Fibroblast of villous mesenchyme (primary cell): ENCODE results near the gene COPS9. TPM values are rescaled to one million over a fixed set of nuclear protein-coding genes. Genes with fewer than 3 reads are reported as not detected.

Experiments
- DNase-seq: peaks from one replicate; pipeline ENCODE4 v3.0.0-alpha.2; 2010; ENCODE audit warnings: low read depth
- H3K4me3 ChIP-seq: 2 replicates; pipeline ENCODE4 v1.5.1; 2011; ENCODE audit warnings: low read depth, mild to moderate bottlenecking, low read length
- CTCF ChIP-seq: IDR thresholded peaks from 2 replicates; pipeline ENCODE4 v1.5.1; 2012; ENCODE audit warnings: low read depth, mild to moderate bottlenecking, low read length; ENCODE audit not compliant: insufficient read depth
- total RNA-seq: library from RNA; depleted of rRNA; stranded (reverse); fragments of >200 nt; gene quantifications from 2 replicates; pipeline ENCODE4 v1.2.3, GENCODE V29; 2012

COPS9 gene
- total RNA-seq, 1 donor = 102 TPM

DNA sequence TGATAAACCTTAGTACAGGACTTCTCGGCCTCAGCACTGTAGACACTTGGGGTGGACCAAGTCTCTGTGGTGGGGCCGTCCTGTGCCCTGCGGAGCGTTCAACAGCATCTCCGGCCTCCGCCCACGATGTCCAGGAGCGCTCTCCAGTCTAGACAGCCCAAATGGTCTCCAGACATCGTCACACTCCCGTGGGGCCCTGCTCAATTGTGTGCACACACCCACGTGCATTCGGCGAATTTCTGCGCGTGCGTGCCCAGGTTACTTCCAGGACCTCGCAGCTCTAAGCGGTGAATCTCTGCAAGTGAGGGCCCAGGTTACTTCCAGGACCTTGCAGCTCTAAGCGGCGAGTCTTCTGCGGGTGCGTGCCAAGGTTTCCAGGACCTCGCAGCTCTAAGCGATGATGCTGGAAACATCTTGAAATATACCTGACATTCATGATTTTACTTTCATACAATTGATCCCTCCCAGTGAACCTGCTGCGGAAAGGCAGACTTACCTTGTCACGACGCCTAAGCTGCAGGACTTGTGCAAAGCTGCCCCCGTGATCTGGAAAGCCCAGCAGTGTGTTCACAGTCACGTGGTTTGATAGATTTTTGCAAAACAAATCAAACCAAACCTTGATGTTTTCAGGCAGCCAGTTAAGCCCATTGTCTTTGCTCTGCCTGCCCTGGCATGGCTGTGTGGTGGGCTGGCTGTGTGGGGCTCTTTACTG lies 20.5 kb upstream of the COPS9 start:
- no peak for TF ChIP-seq CTCF
- no peak for DNase-seq
- H3K4me3 ChIP-seq = no peak overlapping the region

GRCh38 chr2:240155745-240156390 lies 19.8 kb upstream of the COPS9 start:
- DNase-seq = no peak
- no peak for TF ChIP-seq CTCF
- no peak overlapping the region for H3K4me3 ChIP-seq

DNA sequence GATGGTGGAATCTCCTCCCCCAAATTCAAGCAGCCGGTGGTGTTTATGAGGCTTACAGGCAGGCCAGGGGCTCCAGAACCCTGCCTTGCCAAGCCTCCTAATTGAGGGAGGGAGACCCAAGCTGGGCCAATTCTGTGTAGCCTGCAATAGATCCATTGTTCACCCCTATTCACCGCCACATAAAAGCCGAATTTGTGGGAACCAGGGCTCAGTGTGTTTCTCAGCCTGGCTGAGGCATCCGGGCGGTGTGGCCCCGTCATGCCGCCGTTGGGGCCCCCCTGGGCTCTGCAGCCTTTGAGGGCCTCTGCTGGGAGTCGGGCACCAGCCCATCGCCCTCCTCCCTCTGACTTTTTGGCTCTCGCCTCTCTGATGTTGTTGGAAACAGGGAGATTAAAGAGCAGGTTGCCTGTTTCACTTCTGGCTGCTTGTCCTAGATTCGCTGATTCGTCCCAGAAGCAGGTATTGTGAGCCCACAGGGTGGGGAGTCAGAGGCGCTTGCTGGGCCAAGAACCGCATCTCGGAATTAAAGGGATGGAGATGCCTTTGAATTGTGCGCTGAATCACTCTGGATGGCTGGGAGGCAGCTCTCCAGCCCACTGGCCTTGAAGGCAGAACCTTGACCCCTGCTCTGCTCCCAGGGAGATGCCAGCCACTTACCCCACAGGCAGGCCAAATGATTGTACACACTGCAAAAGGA lies 19.1 kb upstream of the COPS9 start:
- no peak overlapping the region for H3K4me3 ChIP-seq
- DNase-seq = no peak
- no peak for TF ChIP-seq CTCF

GRCh38 chr2:240154606-240155005 lies 18.5 kb upstream of the COPS9 start:
- no peak overlapping the region for H3K4me3 ChIP-seq
- TF ChIP-seq CTCF = no peak
- DNase-seq = no peak

DNA sequence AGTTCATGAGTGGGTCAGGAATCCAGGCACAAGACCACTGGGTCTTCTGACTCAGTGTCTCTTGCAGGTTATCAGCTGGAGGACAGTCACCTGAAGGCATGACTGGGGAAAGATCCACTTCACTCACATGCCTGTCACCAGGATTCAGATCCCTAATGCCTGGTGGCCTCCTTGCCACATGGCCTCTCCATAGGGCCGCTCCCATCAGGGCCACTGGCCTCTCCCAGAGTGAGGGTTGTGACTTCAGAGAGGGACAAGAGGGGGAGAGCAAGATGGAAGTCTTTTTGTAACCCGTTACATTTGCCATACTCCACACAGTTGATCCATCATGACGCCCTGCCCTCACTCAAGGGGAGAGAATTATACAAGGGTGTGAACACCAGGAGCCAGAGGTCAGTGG lies 17.3 kb upstream of the COPS9 start:
- H3K4me3 ChIP-seq = no peak overlapping the region
- DNase-seq = no peak
- no peak for TF ChIP-seq CTCF

DNA sequence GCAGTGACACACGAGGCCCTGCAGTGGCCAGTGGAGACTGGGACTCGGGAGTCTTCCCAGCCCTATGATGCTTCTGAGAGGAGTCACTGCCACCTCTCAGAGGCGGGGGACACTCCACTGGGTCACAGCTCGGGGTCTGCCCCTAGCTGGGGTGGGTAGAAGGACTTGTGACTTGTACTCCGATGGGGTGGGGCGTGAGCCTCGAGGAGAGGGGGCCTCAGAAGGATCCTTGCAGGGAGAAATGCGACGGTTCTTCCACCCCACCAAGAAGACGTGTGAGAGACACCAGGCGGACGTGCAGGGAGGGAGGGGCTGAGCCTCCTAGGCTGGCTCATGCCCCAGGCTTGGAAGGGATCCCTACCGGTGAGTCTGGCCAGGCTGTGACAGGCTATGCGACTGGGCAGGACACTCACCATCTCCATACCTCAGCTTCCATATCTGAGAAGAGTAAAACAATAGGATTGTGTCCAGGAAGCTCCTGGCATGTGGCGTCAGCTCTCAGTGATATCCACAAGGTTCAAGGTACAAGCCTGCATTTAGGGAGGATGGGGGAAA lies 15.4 kb upstream of the COPS9 start:
- TF ChIP-seq CTCF = no peak
- DNase-seq = no peak
- no peak overlapping the region for H3K4me3 ChIP-seq
